Hematopoietic multipotent progenitor cell treated with erythropoietin and hydrocortisone succinate and interleukin-3 and kit ligand, for 6 days (in vitro differentiated cells): ENCODE measurements around the gene KIF19.
A peak's percentile ranks its signal among the peaks of the same experiment; 100 is the strongest.

ENCODE experiments used
- DNase-seq: peaks from one replicate; pipeline ENCODE4 v3.0.0-alpha.2; 2015

KIF19 gene

DNA sequence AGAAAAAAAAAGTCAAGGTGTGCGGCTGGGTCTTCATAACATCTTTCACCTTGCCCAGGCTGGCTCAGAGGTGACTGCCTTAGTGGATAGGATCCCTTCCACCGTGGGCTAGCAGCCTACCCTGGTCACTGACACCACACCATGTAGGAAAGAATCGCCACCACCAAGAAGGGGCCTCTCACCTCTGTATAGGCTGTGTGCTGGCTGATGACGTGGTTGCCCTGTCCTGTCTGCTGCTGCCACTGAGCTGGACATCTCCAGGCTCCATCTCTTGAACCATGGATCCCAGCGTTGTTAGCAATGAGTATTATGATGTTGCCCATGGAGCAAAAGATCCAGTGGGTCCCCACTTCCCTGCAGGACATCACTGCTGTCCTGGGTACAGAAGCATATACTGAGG lies 41.2 kb downstream of the KIF19 start, which contains the start of gene GPR142:
TSS of gene GPR142 (plus strand) at position 301 of the 400 bp plus-strand sequence. CDS start 2,035 bp downstream, outside the sequence.
- DNase-seq: no peak

DNA sequence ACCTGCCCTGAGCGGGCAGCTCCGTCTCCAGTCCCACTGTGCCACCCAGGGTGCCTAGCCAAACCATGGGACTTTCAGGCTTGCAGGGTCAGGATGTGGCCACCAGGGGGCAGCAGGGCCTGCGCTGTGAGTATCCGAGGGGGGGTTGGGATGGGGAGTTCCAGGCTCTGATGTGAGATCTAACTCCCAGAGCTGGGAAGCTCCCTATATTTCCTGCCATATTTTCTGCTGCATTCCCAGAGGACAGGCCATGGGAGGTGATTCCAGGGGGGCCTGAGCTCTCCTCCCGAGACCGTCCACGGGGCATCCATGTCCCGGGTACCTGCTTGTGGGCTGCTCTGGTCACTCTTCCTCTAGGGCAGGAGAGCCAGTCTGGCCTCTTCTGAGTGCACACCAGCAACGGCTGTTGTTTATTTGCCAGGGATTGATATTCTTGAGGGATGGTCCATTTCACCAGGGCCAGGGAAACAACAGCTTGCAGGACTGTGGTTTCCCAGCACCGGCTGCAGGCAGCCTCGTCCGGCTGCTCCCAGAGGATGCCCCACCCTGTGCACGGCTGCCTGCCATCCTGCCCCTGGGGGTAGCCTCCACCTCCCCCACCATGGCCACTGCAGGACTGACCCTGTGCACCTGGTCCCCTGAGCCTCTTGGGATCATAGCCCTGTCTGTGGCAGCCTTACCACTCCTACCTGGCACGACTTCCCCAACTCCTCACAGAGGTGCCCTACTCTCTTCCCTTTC lies 42.5 kb downstream of the KIF19 start:
- DNase-seq: peak; percentile 79

DNA sequence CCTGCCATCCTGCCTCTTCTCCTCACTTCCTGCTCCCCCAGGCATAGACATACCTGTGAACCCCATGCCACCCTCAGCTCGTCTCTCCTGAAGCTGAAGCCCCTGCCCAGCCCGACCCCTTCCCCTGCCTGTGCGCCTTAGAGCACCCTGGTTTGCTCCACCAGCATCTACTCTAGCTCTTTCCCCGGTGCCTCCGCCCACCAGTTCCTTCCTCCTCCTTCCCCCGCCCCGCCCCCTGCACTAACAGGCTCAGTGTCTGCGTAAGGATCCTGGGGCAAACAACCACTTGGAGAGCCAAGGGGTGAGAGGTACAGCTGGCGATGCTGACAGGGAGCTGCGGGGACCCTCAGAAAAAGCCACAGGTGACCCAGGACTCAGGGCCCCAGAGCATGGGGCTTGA lies 43.2 kb downstream of the KIF19 start:
- DNase-seq: peak; percentile 76

DNA sequence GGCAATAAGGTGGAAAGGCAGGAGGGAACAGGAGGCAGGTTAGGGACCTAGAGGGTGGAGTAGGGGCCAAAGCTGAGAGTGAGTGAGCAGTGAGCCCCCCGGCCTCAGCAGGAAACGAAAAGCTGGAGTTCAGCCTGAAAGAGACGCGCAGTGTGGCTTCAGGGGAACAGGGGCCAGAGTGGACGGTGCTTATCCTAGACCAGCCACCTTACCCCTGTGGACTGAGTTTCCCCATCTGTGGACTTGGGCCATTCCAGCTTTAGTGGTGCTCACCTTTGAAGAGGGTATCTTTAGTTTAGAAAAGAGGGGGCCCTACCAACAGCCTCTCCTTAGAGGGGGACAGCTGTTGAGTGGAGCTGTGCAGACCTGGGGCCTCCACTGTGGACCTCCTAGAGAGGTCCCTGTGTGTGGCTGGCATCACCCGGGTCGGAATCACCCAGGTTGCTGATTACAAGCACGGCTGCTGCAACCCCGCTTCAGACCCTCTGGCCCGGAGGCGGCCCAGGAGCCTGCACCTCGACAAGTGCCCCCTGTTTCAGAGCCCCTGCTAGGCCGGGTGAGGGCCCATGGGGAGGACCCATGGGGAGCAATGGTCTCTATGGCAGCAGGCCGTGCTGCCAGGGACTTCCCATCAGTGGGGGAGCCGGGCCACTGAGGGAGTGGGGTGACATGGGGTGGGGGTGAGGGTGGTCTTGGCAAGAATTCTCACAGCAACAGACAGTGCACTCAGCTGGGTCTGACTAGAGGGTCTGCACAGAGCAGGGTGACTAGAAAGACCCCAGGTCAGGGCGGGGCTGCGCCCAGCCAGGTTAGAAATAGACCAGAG lies 43.9 kb downstream of the KIF19 start:
- DNase-seq: no peak

DNA sequence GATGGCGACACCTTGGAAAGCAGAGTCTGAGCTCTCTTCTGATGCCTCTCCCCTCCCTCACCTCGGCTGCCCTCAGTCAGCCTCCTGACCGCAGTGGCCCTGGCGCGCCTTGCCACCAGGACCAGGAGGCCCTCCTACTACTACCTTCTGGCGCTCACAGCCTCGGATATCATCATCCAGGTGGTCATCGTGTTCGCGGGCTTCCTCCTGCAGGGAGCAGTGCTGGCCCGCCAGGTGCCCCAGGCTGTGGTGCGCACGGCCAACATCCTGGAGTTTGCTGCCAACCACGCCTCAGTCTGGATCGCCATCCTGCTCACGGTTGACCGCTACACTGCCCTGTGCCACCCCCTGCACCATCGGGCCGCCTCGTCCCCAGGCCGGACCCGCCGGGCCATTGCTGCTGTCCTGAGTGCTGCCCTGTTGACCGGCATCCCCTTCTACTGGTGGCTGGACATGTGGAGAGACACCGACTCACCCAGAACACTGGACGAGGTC lies 45.7 kb downstream of the KIF19 start:
- DNase-seq: no peak

DNA sequence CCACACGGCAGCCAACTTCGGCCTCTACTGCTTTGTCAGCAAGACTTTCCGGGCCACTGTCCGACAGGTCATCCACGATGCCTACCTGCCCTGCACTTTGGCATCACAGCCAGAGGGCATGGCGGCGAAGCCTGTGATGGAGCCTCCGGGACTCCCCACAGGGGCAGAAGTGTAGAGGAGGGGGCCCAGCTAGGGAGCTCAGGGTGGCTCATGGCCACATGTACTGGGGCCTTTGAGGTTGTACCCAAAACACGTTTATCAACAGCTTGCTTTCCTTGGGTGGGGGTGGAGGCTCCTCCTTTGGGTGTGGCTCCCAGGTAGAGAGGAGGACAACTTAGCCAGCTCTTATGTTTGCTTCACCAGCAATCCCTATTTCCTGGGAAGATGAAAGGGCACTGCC lies 46.4 kb downstream of the KIF19 start:
- no peak for DNase-seq

DNA sequence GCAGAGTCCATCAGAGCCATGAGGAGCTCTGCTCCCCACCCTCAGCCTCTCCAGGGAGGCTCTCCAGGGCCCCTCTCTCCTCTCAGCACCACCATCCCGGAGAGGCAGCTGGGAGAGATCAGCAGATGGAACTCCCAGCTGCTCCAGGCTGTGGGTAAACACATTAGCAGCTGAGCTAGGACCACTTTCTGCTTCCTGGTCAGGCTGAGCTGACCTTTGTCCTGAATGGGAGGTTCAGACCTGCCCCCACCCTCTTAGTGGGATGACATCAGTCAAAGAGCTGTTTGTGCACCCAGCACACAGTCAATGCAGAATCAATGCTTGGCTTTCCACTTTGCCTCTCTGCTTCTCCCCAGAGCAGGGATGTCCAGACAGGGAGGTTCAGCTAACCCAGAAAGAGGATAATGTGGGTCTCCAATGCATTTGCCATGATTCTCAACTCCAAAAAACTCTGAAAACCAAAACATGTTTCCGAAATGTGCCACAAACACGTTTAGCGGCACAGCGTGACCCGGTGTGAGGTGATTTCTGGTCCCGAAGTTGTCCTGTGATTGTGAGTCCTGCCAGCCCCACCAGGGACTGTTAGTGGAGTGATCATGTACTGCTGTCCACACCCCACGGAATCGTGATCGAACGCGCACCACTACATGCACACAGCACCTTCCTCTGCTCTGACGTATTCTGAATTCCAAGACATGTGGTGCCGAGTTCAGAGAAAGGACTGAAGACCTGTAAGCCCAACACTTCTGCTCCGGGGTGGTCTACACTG lies 48.0 kb downstream of the KIF19 start:
- DNase-seq: no peak

DNA sequence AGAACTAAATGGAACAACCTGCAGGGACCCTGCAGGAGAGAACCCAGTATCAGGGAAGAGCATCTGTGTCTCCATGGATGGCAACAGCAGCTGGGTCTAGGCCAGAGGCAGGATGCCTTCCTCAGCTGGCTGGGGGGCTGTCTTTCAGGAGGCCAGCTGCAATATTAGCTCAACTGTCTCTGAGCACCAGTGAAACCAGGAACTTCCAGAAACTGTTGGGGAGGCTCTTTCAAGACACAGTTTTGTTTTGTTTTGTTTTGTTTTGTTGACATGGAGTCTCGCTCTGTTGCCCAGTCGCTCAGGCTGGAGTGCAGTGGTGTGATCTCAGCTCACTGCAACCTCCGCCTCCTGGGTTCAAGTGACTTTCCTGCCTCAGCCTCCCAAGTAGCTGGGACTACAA lies 48.8 kb downstream of the KIF19 start:
- DNase-seq: no peak

DNA sequence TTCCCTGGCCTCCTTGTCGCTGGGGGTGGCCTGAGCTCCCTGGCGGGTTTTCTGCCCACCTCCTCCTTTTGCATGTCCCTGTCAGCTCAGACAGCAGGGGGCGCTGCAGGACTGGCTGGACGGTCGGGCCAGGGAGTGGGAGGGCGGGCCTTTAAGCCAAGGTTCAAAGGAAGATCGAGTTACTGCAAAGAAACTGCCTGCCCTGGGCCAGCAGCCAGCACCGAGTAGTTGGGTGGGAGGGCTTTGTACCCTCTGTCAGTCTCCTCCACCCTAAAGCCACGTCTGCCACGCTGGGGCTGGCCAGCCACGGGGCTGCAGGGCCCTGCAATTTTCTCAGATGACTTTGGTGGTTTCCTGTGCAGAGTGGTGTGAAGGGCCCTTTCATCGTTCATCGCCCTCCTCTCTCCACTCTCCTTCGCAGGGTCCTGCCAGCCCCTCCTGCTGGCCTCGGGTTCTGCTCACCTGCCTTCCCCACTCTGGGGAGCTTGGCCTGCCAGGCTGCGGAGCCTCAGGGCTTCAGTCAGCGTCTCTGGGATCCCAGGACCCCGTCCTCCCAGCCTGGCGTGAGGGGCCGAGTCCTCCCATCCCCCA lies 53.6 kb downstream of the KIF19 start:
- peak; percentile 92 for DNase-seq

DNA sequence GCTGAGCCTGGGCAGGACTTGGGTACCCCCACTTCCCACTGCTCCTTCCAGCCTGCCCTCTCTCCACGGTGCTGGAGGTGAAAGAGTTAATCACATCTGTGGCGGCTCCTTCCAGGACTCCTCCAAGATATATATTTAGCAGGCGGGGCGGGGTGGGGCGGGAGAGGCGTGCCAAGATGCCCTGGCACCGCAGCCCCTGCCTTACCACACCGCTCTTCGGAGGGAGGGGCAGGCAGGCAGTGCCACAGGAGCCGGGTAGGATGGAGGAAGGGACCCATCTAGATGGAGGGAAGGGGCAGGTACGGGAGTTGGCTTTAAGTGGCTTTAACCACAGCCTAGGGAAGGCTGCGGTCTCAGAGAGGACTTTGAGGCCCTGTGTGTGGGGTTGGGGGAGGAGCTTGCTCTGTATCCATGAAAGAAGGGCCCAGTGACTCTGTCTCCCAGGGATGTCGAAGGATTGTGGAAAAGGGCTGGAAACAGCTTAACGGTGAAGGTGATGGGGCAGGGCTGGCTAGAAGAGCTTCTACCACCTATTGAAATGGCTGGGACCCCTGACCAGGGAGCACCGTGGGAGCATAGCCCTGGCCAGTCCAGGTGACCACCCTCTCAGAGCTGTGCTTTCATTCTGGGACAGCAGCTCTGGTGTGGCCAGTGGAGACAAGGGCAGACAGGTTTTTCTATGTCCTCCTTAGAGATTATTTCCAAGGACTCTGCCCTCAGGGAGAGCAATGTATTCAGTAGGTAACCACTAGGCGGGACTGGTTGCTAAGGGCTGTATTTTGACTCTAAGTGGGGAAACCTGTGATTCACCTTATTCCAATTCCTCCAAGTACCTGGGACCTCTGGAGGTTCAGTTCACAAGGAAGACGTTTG lies 54.3 kb downstream of the KIF19 start:
- peak; percentile 47 for DNase-seq

DNA sequence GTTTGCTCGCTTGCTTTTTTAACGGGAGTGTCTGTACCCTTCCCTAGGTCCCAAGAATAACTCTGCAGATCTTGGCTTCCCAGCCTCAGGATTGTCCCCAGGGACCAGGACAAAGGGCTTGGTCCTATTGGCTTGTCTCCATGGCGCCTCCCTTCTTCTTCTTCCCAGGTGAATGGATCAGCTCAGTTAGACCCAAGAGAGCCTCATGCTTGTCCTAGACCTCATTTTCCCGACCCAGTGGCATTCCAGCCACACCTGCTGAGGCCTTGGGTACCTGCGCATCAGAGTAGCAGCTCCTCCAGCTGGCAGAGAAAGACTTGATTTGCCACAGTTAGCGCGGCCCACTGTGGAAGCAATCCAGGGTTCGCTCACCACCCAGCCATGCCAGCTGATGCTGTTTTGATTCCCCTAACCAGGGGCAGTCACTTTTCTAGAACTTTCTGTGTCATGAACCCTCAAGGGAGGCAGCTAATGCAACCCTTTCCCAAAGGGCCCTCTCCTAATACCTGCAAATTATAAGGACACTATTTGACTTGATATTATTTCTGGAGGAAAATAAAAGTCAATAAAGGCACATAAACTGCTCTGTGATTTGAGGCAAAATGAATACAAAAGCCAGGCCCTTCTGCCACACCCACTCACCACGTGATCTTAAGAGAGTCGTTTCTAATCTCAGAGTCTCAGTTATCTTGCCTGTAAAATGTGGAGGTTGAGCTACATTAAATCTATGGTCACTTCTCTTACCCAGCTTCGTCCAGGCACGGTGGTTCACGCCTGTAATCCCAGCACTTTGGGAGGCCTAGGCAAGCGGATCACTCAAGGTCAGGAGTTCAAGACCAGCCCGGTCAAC lies 55.2 kb downstream of the KIF19 start:
- DNase-seq: peak; percentile 20

DNA sequence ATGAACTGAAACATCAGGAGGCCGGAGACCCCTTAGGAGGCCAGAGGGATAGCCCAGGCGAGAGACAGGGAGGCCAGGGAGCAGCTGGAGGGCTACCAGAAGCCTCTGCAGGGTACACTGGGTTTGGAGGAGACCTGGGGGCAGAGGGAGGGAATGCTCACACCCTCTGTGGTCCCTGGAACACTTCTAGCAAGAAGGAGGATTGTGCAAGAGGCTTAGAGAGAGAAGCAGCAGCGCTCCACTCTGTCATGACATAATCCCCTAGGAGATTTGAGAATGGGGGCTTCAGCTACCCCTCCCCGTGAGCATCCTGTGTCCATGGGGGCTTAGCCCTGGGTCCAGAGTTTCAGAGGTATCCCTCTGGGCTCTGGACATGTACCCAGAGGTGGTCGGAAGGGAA lies 57.1 kb downstream of the KIF19 start:
- no peak for DNase-seq

DNA sequence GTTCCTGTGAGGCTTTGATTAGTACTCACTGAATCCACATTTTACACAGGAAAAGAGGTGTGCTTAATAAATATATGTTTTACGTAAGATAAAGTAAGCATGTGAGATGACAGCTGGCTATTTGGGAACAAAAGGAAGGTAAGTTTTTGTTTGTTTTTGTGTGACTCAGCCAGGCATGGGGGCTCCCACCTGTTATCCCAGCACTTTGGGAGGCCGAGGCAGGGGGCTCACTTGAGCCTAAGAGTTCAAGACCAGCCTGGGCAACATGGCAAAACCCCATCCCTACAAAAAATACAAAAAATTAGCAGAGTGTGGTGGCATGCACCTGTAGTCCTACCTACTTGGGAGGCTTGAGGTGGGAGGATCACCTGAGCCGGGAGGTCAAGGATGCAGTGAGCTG lies 59.2 kb downstream of the KIF19 start:
- DNase-seq: no peak

DNA sequence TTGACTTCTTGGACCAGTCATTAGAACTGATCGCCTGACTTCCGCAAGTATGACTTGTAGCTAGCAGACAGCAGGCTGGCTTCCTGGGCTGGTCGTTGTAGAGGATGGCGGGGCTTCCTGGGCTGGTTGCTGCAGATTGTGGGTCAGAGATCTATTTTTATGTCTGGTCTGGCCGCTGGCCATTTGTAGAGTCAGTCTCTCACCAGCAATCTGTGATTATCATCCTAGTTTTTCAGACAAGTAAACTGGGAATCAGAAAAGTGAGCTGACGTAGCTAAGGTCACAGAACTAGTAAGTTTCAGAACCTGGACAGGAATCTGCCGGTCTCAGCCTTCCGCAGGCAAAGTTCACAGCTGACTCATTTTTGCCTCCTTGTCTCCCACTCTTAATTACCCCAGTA lies 60.4 kb downstream of the KIF19 start:
- peak; percentile 36 for DNase-seq

DNA sequence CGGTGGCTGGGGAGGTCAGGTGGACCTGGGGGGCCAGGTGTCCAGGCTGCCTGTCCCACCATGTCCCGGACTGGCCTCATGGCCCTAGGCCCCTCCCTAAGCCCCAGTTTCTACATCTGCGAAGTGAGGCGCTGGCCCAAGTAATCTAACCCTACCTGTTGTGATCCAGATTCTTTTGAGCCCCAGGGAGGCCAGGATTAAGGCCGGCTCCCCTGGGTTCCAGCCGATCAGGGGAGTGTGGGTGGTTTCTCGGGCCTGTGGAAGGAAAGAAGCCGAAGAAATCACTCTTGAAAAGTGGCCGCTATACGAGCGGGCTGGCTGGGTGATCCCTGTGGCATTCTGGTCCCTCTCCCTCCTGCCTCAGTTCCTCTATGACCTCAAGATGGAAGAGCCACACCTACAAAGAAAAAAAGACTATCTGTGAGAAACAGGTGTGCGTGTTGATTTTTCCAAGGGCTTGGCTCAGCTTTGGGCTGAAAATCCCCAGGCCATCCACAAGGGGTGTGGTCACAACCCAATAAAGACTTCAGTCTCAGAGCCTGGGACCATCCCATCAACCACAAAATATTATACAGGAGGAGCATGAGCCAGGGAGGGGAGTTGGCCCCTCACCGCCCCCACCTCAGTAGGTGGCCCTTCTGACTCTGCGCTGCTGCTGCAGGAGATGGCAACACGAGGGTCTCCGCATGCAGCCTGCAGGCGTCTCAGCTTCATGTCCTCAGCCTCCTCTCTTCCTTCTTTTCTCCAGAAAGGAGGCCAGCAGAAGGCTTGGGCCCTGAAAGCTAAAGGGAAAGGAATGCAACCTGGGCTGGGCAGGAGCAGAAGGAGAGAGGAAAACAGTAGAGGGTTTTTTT lies 61.6 kb downstream of the KIF19 start:
- DNase-seq: no peak

DNA sequence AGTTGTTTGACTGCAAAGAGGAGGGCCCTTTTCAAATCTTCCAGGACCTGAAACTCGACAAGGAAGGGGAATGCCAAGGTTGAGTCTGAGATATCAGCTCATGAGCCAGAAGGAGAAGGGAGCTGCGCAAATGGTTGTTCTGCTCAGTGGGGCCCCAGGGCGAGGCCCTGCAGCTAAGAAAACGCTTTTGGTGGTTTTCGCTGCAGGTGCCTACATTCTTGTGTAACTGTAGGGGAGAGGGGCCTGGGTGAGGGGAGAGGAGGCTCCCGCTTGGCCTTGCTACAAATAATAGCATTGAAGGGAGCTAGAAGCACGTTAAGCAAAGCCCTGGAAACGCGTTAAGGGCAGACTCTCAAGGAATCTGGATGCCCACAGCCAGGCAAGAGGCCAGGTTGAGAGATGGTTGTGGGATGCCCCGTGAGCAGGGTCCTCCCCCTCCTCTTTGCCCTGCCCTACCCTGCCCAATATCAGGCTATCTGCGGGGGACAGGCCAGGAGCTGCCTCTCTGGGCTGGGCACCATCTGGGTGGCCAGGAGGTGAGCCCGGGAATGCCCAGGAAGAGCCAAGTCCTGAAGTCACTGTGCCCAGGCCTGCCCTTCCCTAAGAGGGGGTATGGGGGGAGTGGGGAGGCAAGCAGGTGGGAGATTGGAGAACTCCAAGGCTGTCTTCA lies 63.2 kb downstream of the KIF19 start:
- DNase-seq: no peak

DNA sequence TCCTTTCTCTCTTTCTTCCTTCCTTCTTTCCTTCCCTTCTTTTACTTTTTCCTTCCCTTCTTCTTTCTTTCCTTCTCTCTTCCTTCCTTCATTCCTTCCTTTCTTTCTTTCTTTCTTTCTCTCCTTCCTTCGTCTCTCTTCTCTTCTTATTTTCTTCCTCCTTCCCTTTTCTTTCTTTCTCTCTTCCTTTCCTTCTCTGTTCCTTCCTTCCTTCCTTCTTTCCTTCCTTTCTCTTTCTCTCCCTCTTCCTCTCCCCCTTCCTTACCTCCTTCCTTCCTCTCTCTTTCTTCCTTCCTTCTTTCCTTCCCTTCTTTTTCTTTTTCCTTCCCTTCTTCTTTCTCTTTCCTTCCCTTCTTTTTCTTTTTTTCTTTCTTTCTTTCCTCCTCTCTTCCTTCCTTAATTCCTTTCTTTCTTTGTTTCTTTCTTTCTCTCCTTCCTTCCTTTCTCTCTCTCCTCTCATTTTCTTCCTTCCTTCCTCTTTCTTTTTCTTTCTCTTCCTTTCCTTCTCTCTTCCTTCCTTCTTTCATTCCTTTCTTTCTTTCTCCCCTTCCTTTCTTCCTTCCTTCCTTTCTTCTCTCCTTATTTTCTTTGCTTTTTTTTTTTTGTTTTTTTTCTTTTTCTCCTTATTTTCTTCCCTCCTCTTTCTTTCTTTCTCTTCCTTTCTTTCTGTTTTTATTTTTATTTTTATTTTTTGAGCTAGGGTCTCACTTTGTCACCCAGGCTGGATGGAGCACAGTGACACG lies 64.1 kb downstream of the KIF19 start:
- DNase-seq: no peak
